ENCODE measurements around the gene CTCFL.
"Not testable (repeated sequence)": the region's sequence is repeated elsewhere in the genome, so short reads cannot be mapped to it uniquely, and the experiment has no call there.

CTCFL gene

GRCh38 chr20:57522380-57523140, 2.4 kb downstream of the CTCFL start:
- in situ Hi-C loops (cut with HindIII; ENCODE audit: low sequenced_read_pairs): no loop called here
- no peak for DNase-seq (ENCODE audit: low read depth, low spot score)
- TF ChIP-seq CTCF (IDR thresholded peaks at IDR 0.05; ENCODE audit: low read depth, low read length): no peak
- no peak overlapping the region for H3K4me3 ChIP-seq (ENCODE audit: low read depth, low read length)

- in situ Hi-C loops (cut with HindIII; ENCODE audit: low sequenced_read_pairs): no loop called here
- no peak for TF ChIP-seq CTCF (IDR thresholded peaks at IDR 0.05; ENCODE audit: low read depth, low read length)
- H3K4me3 ChIP-seq (ENCODE audit: low read depth, low read length): no peak overlapping the region
- no peak for DNase-seq (ENCODE audit: low read depth, low spot score)
These were observed 7.0 kb downstream of the CTCFL start for GRCh38 chr20:57517904-57518303.

- DNase-seq (ENCODE audit: low read depth, low spot score): peak; percentile 63
- in situ Hi-C loops (cut with HindIII; ENCODE audit: low sequenced_read_pairs): no loop called here
- H3K4me3 ChIP-seq (ENCODE audit: low read depth, low read length): no peak overlapping the region
- peak; percentile 68 for TF ChIP-seq CTCF (IDR thresholded peaks at IDR 0.05; ENCODE audit: low read depth, low read length)
These were observed 10.6 kb downstream of the CTCFL start for GRCh38 chr20:57514273-57514751.

- no peak overlapping the region for H3K4me3 ChIP-seq (ENCODE audit: low read depth, low read length)
These were observed 11.7 kb downstream of the CTCFL start for GRCh38 chr20:57513199-57513598.

GRCh38 chr20:57512432-57512831, 12.5 kb downstream of the CTCFL start:
- TF ChIP-seq CTCF (IDR thresholded peaks at IDR 0.05; ENCODE audit: low read depth, low read length): no peak
- DNase-seq (ENCODE audit: low read depth, low spot score): no peak
- H3K4me3 ChIP-seq (ENCODE audit: low read depth, low read length): no peak overlapping the region
- in situ Hi-C loops (cut with HindIII; ENCODE audit: low sequenced_read_pairs): no loop called here

More at GRCh38 chr20:57513199-57513598, 11.7 kb downstream of the CTCFL start:
- no peak for TF ChIP-seq CTCF (IDR thresholded peaks at IDR 0.05; ENCODE audit: low read depth, low read length)
- in situ Hi-C loops (cut with HindIII; ENCODE audit: low sequenced_read_pairs): no loop called here
- peak; percentile 2 for DNase-seq (ENCODE audit: low read depth, low spot score)

- H3K4me3 ChIP-seq (ENCODE audit: low read depth, low read length); in situ Hi-C loops (cut with HindIII; ENCODE audit: low sequenced_read_pairs); DNase-seq (ENCODE audit: low read depth, low spot score): not testable (repeated sequence)
These were observed 13.2 kb downstream of the CTCFL start for GRCh38 chr20:57511709-57512108.

GRCh38 chr20:57509665-57510237, 15.2 kb downstream of the CTCFL start:
- H3K4me3 ChIP-seq (ENCODE audit: low read depth, low read length): no peak overlapping the region
- DNase-seq (ENCODE audit: low read depth, low spot score): no peak
- peak; percentile 52 for TF ChIP-seq CTCF (IDR thresholded peaks at IDR 0.05; ENCODE audit: low read depth, low read length)
- in situ Hi-C loops (cut with HindIII; ENCODE audit: low sequenced_read_pairs): no loop called here

Data from astrocyte of the spinal cord (primary cell).